Pulmonary artery endothelial cell (primary cell): Measurements from ENCODE around the gene CDC42. TPM values are rescaled to one million over a fixed set of nuclear protein-coding genes. Genes with fewer than 3 reads are reported as not detected.

ENCODE experiments used
- DNase-seq: peaks from one replicate; pipeline ENCODE4 v3.0.0-alpha.2; 2011; ENCODE audit warnings: low read depth, low spot score
- total RNA-seq: library from RNA; depleted of rRNA; stranded (reverse); fragments of >200 nt; gene quantifications from 2 replicates; pipeline ENCODE4 v1.2.3, GENCODE V29; 2014

The CDC42 gene
- total RNA-seq, 1 donor from 2014 or later: 947 TPM

- no peak for DNase-seq
Observed at GRCh38 chr1:22074803-22075202, 22.3 kb downstream of the CDC42 start.

DNA sequence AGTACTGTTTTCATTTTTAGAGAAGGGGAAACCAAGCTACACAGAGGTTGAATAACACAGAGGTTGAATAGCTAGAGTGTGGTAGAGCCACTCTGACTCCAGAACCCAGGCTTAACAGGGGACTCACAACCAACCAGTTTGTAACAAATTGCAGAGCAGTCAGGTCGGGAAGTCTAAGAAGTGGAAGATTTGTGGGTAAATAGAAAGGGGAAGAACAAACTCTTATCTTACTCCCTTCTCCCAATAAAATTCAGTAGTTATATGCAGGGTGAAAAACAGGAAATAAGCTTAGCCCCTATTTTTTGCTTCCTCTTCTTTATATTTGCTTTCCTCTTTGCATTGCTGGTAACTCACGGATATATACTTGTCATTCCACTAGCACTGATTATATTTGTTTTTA lies 23.2 kb downstream of the CDC42 start:
- DNase-seq: no peak

- DNase-seq: no peak
Observed at GRCh38 chr1:22076346-22076745, 23.8 kb downstream of the CDC42 start.

- no peak for DNase-seq
Observed at GRCh38 chr1:22077728-22078127, 25.2 kb downstream of the CDC42 start.

GRCh38 chr1:22078133-22078532 lies 25.6 kb downstream of the CDC42 start:
- no peak for DNase-seq

DNA sequence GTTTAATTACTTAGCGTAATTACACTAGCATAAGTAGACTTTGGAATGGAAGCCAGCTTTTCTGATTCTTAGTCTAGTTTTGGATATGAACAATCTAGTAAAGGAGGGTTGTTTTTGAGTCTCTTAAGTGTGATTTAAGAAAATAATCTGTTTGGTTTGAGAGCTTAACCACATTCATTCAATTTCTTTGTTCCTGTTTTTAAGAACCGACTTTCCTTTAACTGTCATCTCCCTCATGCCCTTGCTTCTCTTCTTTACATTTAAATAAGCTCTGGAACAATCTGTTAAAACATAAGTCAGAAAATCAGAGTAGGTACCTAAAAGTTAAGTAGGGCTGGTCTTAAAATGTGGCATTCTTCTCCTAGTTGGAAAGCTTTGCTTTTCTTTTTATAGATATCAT lies 27.7 kb downstream of the CDC42 start:
- DNase-seq: no peak

- DNase-seq: no peak
Observed at GRCh38 chr1:22088331-22088730, 35.8 kb downstream of the CDC42 start.

DNA sequence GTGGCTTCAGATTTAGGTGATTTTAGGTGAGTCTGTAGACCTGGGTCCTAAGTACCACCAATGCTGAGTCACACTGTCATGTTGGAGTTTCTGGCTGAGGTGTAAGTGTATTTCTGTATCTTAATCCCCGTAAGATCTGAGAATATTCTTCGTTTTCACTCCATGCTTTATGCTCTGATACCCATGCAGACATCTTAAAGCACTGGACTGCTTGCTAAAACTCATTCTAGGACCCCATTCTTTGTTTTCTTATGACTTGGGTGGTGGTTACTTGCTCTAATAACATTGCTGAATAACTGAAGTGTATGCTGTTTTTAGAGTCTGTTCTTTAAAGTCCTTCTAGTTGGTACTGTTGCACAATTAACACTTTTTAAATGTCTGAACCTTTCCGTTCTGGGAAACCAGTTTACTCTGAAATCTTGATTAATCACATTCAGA lies 36.6 kb downstream of the CDC42 start:
- DNase-seq: no peak

GRCh38 chr1:22089787-22090186 lies 37.3 kb downstream of the CDC42 start:
- DNase-seq: no peak

- no peak for DNase-seq
Observed at GRCh38 chr1:22090867-22091266, 38.4 kb downstream of the CDC42 start.

GRCh38 chr1:22092026-22092768 lies 39.7 kb downstream of the CDC42 start:
- peak; percentile 36 for DNase-seq

DNA sequence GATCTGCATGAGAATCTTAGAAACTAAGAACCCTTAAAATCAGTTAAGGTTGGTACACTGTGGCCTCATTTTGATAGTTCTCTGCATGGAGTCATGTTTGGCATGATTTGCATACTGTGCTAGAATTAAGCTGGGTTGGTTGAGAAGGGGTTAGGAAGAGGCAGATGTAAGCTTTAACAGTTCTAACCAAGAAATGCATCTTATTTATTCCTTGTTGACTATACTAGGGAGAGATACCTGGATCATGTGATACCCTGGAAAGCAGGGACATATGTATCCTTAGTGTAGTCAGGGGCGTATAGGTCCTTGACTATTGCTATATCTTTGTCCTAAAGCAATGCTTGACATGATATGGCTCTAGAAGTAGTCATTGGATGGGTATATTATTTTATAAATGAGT lies 41.0 kb downstream of the CDC42 start:
- no peak for DNase-seq

DNA sequence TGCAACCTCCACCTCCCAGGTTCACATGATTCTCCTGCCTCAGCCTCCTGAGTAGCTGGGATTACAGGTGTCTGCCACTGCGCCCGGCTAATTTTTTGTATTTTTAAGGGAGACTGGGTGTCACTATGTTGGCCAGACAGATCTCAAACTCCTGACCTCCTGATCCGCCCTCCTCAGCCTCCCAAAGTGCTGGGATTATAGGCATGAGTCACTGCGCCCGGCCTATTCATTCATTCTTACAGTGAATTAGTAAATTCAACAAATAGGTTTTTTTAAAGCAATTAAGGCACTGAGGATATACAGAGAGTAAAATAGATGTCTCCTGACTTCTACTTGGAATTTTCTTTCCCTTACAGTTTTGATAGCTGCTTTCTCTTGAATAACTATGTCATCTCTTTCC lies 43.5 kb downstream of the CDC42 start:
- no peak for DNase-seq

GRCh38 chr1:22096463-22096862 lies 44.0 kb downstream of the CDC42 start:
- DNase-seq: no peak

GRCh38 chr1:22098752-22099151 lies 46.2 kb downstream of the CDC42 start:
- DNase-seq: no peak

DNA sequence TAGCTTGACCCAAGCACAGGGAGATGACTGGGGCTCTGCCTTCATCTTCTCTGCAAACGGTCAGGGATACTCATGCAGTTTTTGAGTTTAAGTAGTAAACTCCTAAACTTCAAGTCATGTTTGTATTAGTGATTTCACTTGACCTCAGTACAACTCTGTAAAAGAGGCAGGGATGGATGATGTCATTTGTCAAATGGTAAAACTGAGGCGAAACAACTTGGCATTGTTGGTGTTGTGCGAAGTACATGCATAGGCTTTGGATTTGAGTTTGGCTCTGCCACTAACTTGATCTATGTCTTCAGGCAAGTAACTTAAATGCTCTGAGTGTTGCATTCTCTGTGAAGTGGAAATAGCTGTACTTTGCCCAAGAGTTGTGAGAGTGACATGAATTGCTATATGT lies 47.7 kb downstream of the CDC42 start:
- DNase-seq: no peak

GRCh38 chr1:22101199-22101598 lies 48.7 kb downstream of the CDC42 start:
- no peak for DNase-seq

DNA sequence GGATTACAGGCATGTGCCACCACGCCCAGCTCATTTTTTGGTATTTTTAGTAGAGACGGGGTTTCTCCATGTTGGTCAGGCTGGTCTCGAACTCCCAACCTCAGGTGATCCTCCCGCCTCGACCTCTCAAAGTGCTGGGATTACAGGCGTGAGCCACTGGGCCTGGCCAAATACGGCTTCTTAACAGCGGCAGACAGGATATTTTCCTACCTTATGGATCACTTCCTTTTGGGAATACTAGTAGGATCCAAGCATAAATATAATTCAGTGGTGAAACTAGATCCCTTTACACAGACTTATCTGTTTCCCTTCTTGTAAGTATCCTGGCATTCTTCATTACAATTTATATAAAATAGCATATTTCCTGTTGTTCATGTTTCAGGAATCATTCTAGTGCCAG lies 49.5 kb downstream of the CDC42 start:
- DNase-seq: no peak

- no peak for DNase-seq
Observed at GRCh38 chr1:22102746-22103145, 50.2 kb downstream of the CDC42 start.

DNA sequence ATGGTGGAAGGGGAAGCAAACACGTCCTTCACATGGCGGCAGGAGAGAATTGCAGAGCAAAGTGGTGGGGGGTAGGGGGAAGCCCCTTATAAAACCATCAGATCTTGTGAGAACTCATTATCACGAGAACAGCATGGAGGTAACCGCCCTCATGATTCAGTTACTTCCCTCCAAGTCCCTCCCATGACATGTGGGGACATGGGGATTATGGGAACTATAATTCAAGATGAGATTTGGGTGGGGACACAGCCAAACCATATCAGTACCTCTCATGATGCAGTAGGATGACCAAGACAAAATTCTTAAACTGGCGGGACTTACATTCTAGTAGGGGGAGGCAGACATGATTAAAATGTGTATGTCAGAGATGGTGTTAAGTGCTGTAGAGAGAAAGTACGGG lies 51.6 kb downstream of the CDC42 start:
- DNase-seq: no peak

- DNase-seq: no peak
Observed at GRCh38 chr1:22104865-22105437, 52.4 kb downstream of the CDC42 start.

DNA sequence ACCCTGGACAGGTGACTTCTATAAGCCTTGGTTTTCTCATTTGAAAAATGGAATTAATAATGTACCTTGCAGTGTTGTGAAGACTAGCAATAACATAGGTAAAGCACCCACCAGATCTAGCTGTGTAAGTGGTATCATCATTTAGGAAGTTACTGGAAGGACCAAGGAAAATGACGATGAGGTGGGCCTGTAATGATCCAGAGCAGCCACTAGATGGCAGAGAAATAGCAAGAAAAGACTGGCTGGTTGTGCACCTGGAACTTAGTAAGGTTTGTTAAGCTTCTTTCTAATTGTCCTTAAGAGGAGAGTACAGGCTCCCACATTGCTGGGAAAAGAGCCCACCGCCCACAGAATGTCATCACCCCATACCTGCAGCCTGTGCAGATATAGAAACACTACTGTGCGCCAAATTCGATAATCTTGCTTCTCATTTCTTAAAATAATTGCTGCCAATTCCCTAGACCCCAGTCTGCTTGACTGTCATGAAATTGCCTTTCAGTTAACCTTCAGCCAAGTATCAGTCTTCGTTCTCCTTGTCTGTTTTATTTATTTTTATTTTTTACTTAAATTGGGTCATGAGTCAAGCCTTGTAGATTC lies 53.2 kb downstream of the CDC42 start:
- peak; percentile 29 for DNase-seq

GRCh38 chr1:22107126-22107525 lies 54.6 kb downstream of the CDC42 start:
- no peak for DNase-seq
